Gastroesophageal sphincter (tissue), 4 donors: ENCODE measurements around the gene SUPT3H. TPM values are rescaled to one million over a fixed set of nuclear protein-coding genes. Genes with fewer than 3 reads are reported as not detected.

ENCODE experiments used
- ATAC-seq: fragments of 150-250 bp; one replicate; pipeline ENCODE4 v1.9.1; 2016; ENCODE audit warnings: mild to moderate bottlenecking, moderate library complexity
- H3K27ac ChIP-seq, 4 donors: fragments of 200-600 bp; sonication (generic) in 3 of 4; 1 replicate in 3 of 4; 2 replicates in 1 of 4; pipeline ENCODE4 v1.5.1; 2016 to 2019
- H3K27me3 ChIP-seq: fragments of 200-600 bp; sonication (generic); one replicate; pipeline ENCODE4 v1.5.1; 2019
- H3K36me3 ChIP-seq, 2 donors: fragments of 200-600 bp; sonication (generic); one replicate each; pipeline ENCODE4 v1.5.1; 2019; ENCODE audit warnings: control low read depth in 1 of 2
- H3K4me1 ChIP-seq, 3 donors: fragments of 200-600 bp; sonication (generic); 1 replicate in 2 of 3; 2 replicates in 1 of 3; pipeline ENCODE4 v1.5.1; 2016 to 2019; ENCODE audit warnings: control low read depth in 2 of 3
- H3K4me3 ChIP-seq, 2 donors: fragments of 200-600 bp; sonication (generic); one replicate each; pipeline ENCODE4 v1.5.1; 2019; ENCODE audit warnings: mild to moderate bottlenecking in 1 of 2, moderate library complexity in 1 of 2
- H3K9me3 ChIP-seq, 3 donors: fragments of 200-600 bp; sonication (generic); one replicate each; pipeline ENCODE4 v1.5.1; 2017 to 2019; ENCODE audit warnings: control low read depth in 2 of 3
- EP300 ChIP-seq: sonication (generic); formaldehyde crosslinking; IDR thresholded peaks from one replicate; pipeline ENCODE4 v1.6.1; 2017; ENCODE audit warnings: antibody characterized with exemption, mild to moderate bottlenecking
- POLR2A ChIP-seq, 2 donors: fragments of 450-650 bp; IDR thresholded peaks; one replicate each; pipeline ENCODE4 v1.6.1; 2017; ENCODE audit warnings: antibody characterized with exemption in 2 of 2, mild to moderate bottlenecking in 2 of 2, moderate library complexity in 1 of 2
- POLR2AphosphoS5 ChIP-seq: sonication (generic); formaldehyde crosslinking; IDR thresholded peaks from one replicate; pipeline ENCODE4 v1.6.1; 2017; ENCODE audit warnings: antibody characterized with exemption
- WGBS, 2 donors: methylation state at CpG; one replicate each; pipeline ENCODE4 v1.1.5; 2018; ENCODE audit warnings: low coverage in 1 of 2; 5-methylcytosine and 5-hydroxymethylcytosine counted together
- total RNA-seq, 4 donors: library from RNA; depleted of rRNA; stranded (reverse); fragments of >200 nt; gene quantifications; one replicate each; pipeline ENCODE4 v1.1.0, GENCODE V29; 2016
- TF ChIP-seq, protein P1 (sequence below), 4 experiments: fragments of 200-600 bp in 2 of 4; fragments of 450-650 bp in 2 of 4; sonication (generic) in 1 of 4; IDR thresholded peaks; one replicate each; pipeline ENCODE4 v1.5.1; 2017 to 2019; ENCODE audit warnings: antibody characterized with exemption in 4 of 4, mild to moderate bottlenecking in 2 of 4, moderate library complexity in 2 of 4

The SUPT3H gene
- total RNA-seq, 4 donors from 2014 or later = 3.6 to 13.1 (median 7.6) TPM

DNA sequence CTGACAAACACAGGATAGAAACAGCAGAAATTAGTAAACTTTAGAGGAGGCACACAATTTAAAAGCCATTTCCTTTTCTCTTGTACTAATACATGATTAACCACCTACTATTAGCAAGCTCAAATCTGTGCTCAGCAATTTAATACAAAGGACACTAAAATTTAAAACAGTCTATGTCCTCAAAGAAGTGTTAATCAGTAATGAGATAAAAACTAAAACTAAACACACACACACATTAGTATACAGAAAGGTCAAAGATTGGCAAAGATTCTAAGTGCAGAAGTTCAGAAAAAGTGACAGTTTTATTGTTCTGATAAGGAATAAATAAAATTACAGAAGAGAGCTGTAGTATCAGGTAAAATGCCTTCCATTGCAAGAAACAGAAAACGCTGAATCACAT lies 123.5 kb downstream of the SUPT3H start:
- 67 to 87% methylated on average over 1 of the region's 1 CpG for WGBS, 2 donors
- TF ChIP-seq, protein P1, sequence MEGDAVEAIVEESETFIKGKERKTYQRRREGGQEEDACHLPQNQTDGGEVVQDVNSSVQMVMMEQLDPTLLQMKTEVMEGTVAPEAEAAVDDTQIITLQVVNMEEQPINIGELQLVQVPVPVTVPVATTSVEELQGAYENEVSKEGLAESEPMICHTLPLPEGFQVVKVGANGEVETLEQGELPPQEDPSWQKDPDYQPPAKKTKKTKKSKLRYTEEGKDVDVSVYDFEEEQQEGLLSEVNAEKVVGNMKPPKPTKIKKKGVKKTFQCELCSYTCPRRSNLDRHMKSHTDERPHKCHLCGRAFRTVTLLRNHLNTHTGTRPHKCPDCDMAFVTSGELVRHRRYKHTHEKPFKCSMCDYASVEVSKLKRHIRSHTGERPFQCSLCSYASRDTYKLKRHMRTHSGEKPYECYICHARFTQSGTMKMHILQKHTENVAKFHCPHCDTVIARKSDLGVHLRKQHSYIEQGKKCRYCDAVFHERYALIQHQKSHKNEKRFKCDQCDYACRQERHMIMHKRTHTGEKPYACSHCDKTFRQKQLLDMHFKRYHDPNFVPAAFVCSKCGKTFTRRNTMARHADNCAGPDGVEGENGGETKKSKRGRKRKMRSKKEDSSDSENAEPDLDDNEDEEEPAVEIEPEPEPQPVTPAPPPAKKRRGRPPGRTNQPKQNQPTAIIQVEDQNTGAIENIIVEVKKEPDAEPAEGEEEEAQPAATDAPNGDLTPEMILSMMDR (IDR thresholded peaks at IDR 0.05) = no peak
- TF ChIP-seq EP300 = no peak
- no peak for TF ChIP-seq POLR2A (IDR thresholded peaks at IDR 0.05)
- no peak for TF ChIP-seq POLR2AphosphoS5
- Histone ChIP-seq H3K27me3 (no peaks in the 10 kb centered on the region), H3K4me1 (no peaks in the 10 kb centered on the region), H3K36me3 (no peaks in the 10 kb centered on the region), H3K27ac (no peak overlapping the region), H3K9me3 (no peaks in the 10 kb centered on the region), H3K4me3 (no peak overlapping the region)
- ATAC-seq = no peak

GRCh38 chr6:45253453-45253852 lies 124.3 kb downstream of the SUPT3H start:
- 88 to 92% methylated on average over 3 to 6 of the region's 6 CpGs for WGBS, 2 donors
- ATAC-seq = no peak
- Histone ChIP-seq H3K4me3 (no peak overlapping the region), H3K36me3 (no peaks in the 10 kb centered on the region), H3K27me3 (no peaks in the 10 kb centered on the region), H3K4me1 (no peaks in the 10 kb centered on the region), H3K9me3 (no peaks in the 10 kb centered on the region), H3K27ac (no peak overlapping the region)
- no peak for TF ChIP-seq EP300
- TF ChIP-seq POLR2AphosphoS5 = no peak
- TF ChIP-seq, protein P1 (IDR thresholded peaks at IDR 0.05) = no peak
- no peak for TF ChIP-seq POLR2A (IDR thresholded peaks at IDR 0.05)

- 94 to 100% methylated on average over 2 of the region's 2 CpGs for WGBS, 2 donors
- no peaks in the 10 kb centered on the region for H3K27me3 ChIP-seq
- no peak for ATAC-seq
- H3K4me1 ChIP-seq = no peaks in the 10 kb centered on the region
- TF ChIP-seq EP300 (no peak), POLR2A (IDR thresholded peaks at IDR 0.05) (no peak), POLR2AphosphoS5 (no peak)
- TF ChIP-seq, protein P1 (IDR thresholded peaks at IDR 0.05) = no peak
- H3K36me3 ChIP-seq = peaks cover 0 to 10% of the 10 kb centered on the region in 2 donors
- no peak overlapping the region for H3K4me3 ChIP-seq
- peaks cover 0 to 27% (median 0%) of the 10 kb centered on the region in 3 donors for H3K9me3 ChIP-seq
- H3K27ac ChIP-seq = no peak overlapping the region
Observed at GRCh38 chr6:45231660-45232059, 146.1 kb downstream of the SUPT3H start.

GRCh38 chr6:45229416-45229815 lies 148.3 kb downstream of the SUPT3H start:
- TF ChIP-seq POLR2A (IDR thresholded peaks at IDR 0.05) = no peak
- H3K9me3 ChIP-seq = peaks cover 0 to 27% (median 0%) of the 10 kb centered on the region in 3 donors
- WGBS, 2 donors = 100% methylated on average over 1 of the region's 1 CpG
- H3K36me3 ChIP-seq = peaks cover 0 to 10% of the 10 kb centered on the region in 2 donors
- H3K4me1 ChIP-seq = no peaks in the 10 kb centered on the region
- H3K27me3 ChIP-seq = no peaks in the 10 kb centered on the region
- no peak overlapping the region for H3K4me3 ChIP-seq
- ATAC-seq = no peak
- H3K27ac ChIP-seq = no peak overlapping the region

DNA sequence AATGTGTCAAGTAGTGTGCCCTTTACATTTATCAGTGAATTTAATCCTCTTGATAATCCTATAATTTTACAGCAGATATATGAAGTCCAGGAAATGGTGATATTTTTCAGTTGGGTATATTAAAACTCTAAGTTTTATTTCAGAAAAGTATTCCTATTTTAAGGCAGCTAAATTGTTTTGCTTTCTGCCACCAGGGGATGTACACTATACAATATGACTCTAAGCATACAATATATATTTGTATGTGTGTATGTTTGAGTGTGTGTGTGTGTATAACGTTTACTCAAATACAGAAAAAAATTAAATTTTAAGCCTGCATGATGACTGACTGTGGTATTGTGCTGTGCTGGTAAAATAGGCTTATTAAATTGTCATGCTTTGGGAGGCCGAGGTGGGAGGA lies 151.7 kb downstream of the SUPT3H start:
- no peak for ATAC-seq
- Histone ChIP-seq H3K27ac (no peak overlapping the region), H3K4me1 (no peaks in the 10 kb centered on the region), H3K4me3 (no peak overlapping the region), H3K9me3 (peaks cover 0 to 5% (median 0%) of the 10 kb centered on the region in 3 donors), H3K27me3 (no peaks in the 10 kb centered on the region), H3K36me3 (no peaks in the 10 kb centered on the region)
- 77 to 83% methylated on average over 2 of the region's 2 CpGs for WGBS, 2 donors
- TF ChIP-seq POLR2A (IDR thresholded peaks at IDR 0.05) (no peak), POLR2AphosphoS5 (no peak), EP300 (no peak)
- TF ChIP-seq, protein P1 (IDR thresholded peaks at IDR 0.05) = no peak
